ENCODE results near the gene ERAS.

Gene ERAS, protein sequence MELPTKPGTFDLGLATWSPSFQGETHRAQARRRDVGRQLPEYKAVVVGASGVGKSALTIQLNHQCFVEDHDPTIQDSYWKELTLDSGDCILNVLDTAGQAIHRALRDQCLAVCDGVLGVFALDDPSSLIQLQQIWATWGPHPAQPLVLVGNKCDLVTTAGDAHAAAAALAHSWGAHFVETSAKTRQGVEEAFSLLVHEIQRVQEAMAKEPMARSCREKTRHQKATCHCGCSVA

GRCh38 chrX:48826135-48826875 lies at the start of gene ERAS:
ERAS (plus strand) TSS chrX:48826513; CDS start chrX:48829124, 2,611 bp downstream.
- DNase-seq: no peak

DNA sequence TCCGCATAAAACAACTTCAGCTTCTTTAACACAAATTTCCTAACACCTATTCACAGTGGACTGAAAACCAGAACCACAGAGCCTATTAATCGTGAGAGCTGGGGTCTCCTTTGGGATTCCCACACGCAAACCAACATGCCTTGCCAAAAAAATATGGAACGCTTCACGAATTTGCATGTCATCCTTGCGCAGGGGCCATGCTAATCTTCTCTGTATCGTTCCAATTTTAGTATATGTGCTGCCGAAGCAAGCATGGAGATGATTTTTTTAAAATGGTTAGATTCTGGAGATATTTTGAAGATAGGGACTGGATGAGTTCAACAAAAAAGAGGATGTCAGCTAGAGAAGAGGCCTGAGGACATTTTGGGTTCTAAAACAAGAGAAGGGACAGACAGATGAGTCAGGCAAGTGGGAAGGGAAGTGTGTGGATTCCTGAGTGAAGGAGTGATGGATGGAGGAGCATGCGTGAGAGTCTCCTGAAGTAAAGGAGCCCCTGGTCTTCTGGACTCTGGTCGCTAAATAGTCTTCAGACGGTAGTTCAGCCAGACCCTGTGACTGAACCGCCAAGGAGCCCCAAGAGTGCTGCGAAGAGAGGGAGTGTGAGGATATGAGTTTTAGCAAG lies 49.4 kb upstream of the ERAS start:
- DNase-seq: no peak

- no peak for DNase-seq
These were observed 46.9 kb upstream of the ERAS start for GRCh38 chrX:48779399-48779798.

GRCh38 chrX:48781705-48782104 lies 44.6 kb upstream of the ERAS start:
- no peak for DNase-seq

DNA sequence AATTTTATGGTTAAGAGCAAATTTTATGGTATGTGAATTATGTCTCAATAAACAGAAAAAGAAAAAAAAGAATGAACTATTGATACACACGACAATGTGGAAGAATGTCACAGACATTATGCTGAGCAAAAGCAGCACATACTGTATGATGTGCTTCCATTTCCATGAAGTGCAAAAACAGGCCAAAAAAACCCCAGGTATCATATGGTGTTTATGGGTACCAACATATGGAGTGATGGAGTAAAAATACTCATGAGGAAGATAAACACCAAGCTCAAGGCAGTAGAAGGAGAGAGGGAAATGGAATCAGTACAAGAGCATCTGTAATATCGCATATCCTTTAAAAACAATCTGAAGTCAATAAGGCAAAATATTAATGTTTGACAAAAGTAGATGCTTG lies 44.1 kb upstream of the ERAS start:
- DNase-seq: no peak

GRCh38 chrX:48782795-48783194 lies 43.5 kb upstream of the ERAS start:
- no peak for DNase-seq

GRCh38 chrX:48784726-48785125 lies 41.6 kb upstream of the ERAS start:
- DNase-seq: no peak

GRCh38 chrX:48785186-48785539 lies 41.1 kb upstream of the ERAS start:
- DNase-seq: no peak

GRCh38 chrX:48785540-48786214 lies 40.6 kb upstream of the ERAS start:
- no peak for DNase-seq

GRCh38 chrX:48786341-48786800 lies 39.9 kb upstream of the ERAS start, which contains the start of gene GATA1:
GATA1 (plus strand) TSS chrX:48786590; CDS start chrX:48791110, 4,520 bp downstream.
- DNase-seq: no peak

GRCh38 chrX:48786825-48787504 lies 39.3 kb upstream of the ERAS start:
- DNase-seq: no peak

DNA sequence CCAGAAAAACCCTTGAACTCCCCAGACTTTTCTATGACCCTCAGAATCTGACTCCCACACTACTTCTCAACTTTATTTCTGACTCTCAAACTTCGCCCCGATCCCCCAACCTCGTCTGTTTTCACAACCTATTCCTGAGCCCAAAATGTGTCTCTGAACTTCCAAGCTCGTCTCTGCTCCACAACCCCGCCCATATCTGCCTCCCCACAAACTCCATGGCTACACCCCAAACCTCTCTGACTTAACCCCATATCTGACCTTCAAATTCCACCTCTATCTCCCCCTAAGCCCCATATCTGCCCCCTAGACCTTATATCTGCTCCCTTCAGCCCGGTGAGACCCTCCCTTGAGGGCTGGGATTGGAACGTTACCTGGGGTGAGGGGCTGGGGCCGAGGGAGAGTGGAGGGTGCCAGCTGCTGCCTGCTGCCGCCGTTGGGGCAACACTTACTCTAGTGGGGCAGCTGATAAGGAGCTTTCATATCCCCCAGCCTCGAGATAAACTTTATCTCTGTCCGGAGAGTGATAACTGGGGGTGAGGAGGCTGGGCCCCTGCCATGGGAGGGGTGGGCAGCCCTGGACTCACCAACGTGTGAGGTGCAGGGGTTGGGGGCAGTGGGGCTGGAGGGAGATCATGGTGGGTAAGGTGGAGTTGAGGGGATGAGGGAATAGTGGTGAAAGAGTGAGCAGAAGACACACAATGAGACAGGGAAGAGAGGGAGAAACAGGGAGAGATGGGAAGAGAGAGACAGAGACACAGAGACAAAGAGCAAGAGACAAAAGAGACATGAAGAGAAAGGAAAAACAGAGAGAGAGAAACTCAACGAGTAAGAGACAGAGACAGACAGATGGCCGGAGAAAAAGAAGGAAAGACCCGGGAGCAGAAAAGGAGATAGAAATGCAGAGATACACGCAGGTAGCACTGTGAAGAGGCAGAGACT lies 38.5 kb upstream of the ERAS start:
- DNase-seq: no peak

DNA sequence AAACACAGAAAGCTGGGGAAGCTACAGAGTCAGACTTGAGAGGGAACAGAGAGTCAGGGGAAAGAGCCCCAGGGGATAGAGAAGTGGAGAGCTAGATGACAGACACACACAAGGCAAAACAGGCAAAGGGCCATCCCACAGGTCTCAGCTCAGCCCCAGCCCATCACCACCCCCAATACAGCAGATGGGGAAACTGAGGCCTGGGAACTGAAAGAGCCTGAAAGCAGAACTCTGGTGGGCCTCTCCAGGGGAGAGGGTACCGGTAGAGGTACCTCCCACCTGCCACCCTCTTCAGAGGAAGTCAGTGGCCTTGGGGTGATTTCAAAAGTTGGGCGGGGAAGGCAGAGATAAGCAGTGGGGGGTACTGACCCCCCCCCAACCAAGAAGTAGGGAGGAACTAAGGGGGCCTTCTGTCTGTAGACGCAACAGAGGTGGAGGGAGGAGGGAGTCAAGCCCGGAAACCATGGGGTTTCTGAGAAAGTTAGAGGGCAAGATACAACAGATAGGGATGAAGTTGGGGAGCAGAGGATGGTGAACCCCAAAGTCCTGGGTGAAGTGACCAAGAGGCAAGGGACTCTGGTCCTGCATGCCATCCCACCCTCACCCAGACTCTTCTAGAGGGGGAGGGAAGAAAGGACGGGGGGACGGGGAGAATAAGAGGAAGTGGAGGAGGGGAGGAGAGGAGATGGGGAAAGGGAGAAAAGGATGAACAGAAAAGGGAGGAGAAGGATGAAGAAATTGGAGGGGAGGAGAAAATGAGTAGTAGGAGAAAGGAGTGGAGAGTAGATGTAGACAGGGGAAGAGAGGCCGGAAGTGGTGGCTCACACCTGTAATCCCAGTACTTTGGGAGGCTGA lies 36.7 kb upstream of the ERAS start:
- no peak for DNase-seq

DNA sequence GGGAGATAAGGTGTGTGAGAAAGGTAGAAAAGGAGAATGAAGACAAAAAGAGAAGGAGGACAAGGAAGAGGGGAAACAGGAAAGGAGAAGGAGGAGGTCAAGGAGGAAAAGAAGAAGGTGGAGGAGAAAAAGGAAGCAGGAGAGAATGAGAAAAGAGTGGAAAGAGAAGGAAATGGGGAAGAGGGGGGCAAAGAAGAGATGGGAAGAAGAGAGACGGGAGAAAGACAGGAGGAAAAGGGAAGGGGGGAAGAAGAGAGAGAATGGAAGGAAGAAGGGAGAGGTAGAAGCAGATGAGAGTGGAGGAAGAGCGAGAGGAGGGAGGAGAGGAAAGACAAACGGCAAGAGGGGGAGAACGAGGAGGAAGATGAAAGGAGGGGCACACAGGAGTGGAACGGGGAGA lies 35.8 kb upstream of the ERAS start:
- DNase-seq: no peak

DNA sequence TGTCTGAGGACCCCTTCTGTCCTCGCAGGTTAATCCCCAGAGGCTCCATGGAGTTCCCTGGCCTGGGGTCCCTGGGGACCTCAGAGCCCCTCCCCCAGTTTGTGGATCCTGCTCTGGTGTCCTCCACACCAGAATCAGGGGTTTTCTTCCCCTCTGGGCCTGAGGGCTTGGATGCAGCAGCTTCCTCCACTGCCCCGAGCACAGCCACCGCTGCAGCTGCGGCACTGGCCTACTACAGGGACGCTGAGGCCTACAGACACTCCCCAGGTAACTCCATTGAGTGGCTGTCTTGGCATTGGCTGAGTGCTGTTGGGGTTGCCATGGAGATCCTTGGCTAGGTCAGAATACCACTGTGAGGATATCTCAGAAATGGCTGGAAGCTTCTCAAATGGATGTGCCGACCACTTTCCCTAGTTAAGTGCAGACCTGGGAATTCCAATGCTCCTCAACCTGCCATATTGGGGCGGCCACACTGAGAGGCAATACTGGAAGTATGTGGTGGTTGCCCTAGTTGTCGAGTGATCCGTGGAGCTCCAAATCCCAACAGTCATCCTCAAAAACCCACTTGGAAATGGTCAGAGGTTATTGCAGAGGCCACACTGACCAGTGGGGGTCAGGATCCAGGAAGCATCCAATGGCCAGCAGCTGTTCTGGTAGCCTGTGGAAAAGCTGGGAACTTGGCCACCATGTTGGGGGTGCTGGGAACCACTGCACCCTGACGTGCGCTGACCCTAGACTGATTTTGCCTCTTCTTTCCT lies 35.1 kb upstream of the ERAS start:
- DNase-seq: no peak

DNA sequence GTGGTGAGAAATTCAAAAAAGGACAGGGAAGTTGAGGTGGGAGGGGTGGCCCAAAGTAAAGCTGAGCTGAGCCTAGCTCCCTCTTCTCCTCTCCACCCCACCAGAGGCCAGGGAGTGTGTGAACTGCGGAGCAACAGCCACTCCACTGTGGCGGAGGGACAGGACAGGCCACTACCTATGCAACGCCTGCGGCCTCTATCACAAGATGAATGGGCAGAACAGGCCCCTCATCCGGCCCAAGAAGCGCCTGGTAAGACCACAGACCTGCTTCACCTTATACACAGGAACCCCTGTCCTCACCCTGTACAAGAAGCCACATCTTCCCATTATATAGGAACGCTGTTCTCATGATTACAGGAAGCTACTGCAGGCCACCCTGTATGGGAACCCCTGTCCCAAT lies 34.1 kb upstream of the ERAS start:
- no peak for DNase-seq

DNA sequence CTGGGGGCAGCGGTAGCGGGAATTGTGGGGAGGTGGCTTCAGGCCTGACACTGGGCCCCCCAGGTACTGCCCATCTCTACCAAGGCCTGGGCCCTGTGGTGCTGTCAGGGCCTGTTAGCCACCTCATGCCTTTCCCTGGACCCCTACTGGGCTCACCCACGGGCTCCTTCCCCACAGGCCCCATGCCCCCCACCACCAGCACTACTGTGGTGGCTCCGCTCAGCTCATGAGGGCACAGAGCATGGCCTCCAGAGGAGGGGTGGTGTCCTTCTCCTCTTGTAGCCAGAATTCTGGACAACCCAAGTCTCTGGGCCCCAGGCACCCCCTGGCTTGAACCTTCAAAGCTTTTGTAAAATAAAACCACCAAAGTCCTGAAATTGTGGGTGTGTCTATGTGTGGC lies 32.4 kb upstream of the ERAS start:
- no peak for DNase-seq

- DNase-seq: no peak
These were observed 31.9 kb upstream of the ERAS start for GRCh38 chrX:48794340-48794910.

DNA sequence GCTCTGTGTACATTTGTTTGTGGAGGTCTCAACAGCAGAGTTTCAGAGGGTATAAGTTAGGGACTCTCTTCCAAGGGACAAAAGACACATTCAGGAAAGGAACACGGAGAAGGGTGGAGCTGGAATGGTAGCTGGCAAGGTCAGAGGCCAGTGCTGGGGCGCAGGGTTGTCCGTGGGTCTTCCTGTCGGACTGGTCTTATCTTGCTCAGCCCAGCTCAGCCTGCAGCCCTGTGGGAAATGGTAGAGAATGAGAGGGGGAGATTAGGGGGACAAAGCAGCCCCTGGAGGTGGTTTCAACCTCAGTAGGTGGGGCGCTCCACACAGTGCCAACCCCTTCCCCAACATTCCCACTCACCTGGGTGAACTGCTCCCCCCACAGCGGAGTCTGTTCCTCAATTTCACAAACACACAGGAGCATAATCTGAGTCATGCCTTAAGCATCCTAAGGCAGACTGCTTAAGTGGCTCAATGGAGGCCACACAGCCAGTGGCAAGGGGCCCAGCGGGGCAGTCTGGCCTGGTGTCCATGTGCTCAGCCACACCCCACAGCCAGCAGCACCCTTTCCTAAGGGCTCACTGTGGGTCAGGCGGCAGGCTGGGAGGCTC lies 31.3 kb upstream of the ERAS start:
- DNase-seq: no peak
